ENCODE results near the gene CCS.
"Not testable (repeated sequence)": the region's sequence is repeated elsewhere in the genome, so short reads cannot be mapped to it uniquely, and the experiment has no call there.

The CCS gene

DNA sequence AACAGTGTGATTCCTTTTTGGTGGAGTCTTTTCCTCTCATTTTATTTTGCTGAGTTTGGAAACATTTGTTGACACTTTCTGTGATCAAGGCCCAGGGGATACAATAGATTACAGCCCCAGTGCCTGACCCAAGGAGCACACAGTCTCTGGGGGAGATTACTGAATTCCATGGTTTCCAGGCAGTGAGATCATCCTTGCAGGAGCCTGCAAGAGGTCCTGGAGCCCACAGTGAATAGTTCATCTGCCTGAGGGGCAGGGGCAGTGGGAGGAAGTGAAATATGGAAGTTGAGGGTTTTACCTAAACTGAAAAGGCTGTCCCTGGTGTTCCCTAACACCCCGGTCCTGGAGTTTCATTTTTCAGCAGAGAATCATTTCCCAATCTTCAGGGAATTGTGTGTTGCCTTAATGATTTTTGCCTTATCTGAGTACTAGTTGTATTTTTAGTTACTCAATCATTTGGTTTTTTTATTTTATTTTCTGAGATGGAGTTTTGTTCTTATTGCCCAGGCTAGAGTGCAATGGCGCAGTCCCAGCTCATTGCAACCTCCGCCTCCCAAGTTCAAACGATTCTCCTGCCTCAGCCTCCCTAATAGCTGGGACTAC is 7.7 kb downstream of the CCS start:
- TF ChIP-seq RARB (CRISPR knock-in tag; IDR thresholded peaks at IDR 0.05) (no peak), ZNF565 (CRISPR knock-in tag; conservative IDR thresholded peaks at IDR 0.05; ENCODE audit: low read depth) (no peak), CSDC2 (CRISPR knock-in tag; IDR thresholded peaks at IDR 0.05) (no peak), ESRRG (CRISPR knock-in tag; IDR thresholded peaks at IDR 0.05) (no peak), TCF4 (CRISPR knock-in tag; IDR thresholded peaks at IDR 0.05; ENCODE audit: borderline replicate concordance) (no peak), GLIS3 (CRISPR knock-in tag; IDR thresholded peaks at IDR 0.05) (no peak), BACH2 (CRISPR knock-in tag; IDR thresholded peaks at IDR 0.05; ENCODE audit: borderline replicate concordance) (no peak), ZFP30 (CRISPR knock-in tag; IDR thresholded peaks at IDR 0.05) (no peak), ZNF70 (CRISPR knock-in tag; IDR thresholded peaks at IDR 0.05) (no peak), PPARA (CRISPR knock-in tag; IDR thresholded peaks at IDR 0.05; ENCODE audit: borderline replicate concordance) (no peak)
- TF ChIP-seq, protein P1, sequence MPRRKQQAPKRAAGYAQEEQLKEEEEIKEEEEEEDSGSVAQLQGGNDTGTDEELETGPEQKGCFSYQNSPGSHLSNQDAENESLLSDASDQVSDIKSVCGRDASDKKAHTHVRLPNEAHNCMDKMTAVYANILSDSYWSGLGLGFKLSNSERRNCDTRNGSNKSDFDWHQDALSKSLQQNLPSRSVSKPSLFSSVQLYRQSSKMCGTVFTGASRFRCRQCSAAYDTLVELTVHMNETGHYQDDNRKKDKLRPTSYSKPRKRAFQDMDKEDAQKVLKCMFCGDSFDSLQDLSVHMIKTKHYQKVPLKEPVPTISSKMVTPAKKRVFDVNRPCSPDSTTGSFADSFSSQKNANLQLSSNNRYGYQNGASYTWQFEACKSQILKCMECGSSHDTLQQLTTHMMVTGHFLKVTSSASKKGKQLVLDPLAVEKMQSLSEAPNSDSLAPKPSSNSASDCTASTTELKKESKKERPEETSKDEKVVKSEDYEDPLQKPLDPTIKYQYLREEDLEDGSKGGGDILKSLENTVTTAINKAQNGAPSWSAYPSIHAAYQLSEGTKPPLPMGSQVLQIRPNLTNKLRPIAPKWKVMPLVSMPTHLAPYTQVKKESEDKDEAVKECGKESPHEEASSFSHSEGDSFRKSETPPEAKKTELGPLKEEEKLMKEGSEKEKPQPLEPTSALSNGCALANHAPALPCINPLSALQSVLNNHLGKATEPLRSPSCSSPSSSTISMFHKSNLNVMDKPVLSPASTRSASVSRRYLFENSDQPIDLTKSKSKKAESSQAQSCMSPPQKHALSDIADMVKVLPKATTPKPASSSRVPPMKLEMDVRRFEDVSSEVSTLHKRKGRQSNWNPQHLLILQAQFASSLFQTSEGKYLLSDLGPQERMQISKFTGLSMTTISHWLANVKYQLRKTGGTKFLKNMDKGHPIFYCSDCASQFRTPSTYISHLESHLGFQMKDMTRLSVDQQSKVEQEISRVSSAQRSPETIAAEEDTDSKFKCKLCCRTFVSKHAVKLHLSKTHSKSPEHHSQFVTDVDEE (CRISPR knock-in tag; IDR thresholded peaks at IDR 0.05), result no peak
- TF ChIP-seq, protein P2, sequence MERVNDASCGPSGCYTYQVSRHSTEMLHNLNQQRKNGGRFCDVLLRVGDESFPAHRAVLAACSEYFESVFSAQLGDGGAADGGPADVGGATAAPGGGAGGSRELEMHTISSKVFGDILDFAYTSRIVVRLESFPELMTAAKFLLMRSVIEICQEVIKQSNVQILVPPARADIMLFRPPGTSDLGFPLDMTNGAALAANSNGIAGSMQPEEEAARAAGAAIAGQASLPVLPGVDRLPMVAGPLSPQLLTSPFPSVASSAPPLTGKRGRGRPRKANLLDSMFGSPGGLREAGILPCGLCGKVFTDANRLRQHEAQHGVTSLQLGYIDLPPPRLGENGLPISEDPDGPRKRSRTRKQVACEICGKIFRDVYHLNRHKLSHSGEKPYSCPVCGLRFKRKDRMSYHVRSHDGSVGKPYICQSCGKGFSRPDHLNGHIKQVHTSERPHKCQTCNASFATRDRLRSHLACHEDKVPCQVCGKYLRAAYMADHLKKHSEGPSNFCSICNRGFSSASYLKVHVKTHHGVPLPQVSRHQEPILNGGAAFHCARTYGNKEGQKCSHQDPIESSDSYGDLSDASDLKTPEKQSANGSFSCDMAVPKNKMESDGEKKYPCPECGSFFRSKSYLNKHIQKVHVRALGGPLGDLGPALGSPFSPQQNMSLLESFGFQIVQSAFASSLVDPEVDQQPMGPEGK (CRISPR knock-in tag; IDR thresholded peaks at IDR 0.05; ENCODE audit: borderline replicate concordance), result no peak
- ATAC-seq, result no peak

DNA sequence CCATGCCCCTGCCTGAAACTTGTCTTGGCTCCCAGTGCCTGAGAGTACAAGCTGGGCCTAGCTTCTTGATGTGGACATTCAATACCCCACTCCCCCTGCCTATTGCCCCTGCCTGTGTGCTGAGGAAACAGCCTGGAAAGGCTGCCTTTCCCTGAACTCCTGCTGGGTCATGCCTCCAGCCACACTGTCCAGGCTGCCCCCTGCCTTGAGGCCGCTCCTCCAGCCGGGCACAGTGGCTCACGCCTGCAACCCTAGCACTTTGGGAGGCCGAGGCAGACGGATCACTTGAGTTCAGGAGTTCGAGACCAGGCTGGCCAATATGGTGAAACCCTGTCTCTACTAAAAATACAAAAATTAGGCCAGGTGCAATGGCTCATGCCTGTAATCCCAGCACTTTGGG is 10.1 kb downstream of the CCS start:
- TF ChIP-seq ZNF8 (CRISPR knock-in tag; IDR thresholded peaks at IDR 0.05) (no peak), TOX (CRISPR knock-in tag; IDR thresholded peaks at IDR 0.05; ENCODE audit: borderline replicate concordance) (no peak), ZFP3 (CRISPR knock-in tag; IDR thresholded peaks at IDR 0.05) (no peak), ZNF70 (CRISPR knock-in tag; IDR thresholded peaks at IDR 0.05) (no peak), PPARA (CRISPR knock-in tag; IDR thresholded peaks at IDR 0.05; ENCODE audit: borderline replicate concordance) (no peak), OSR1 (CRISPR knock-in tag; IDR thresholded peaks at IDR 0.05) (no peak), SNAI2 (CRISPR knock-in tag; IDR thresholded peaks at IDR 0.05) (no peak)
- TF ChIP-seq, protein P3, sequence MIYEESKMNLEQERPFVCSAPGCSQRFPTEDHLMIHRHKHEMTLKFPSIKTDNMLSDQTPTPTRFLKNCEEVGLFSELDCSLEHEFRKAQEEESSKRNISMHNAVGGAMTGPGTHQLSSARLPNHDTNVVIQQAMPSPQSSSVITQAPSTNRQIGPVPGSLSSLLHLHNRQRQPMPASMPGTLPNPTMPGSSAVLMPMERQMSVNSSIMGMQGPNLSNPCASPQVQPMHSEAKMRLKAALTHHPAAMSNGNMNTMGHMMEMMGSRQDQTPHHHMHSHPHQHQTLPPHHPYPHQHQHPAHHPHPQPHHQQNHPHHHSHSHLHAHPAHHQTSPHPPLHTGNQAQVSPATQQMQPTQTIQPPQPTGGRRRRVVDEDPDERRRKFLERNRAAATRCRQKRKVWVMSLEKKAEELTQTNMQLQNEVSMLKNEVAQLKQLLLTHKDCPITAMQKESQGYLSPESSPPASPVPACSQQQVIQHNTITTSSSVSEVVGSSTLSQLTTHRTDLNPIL (CRISPR knock-in tag; IDR thresholded peaks at IDR 0.05; ENCODE audit: low read depth), result no peak
- TF ChIP-seq, protein P4, sequence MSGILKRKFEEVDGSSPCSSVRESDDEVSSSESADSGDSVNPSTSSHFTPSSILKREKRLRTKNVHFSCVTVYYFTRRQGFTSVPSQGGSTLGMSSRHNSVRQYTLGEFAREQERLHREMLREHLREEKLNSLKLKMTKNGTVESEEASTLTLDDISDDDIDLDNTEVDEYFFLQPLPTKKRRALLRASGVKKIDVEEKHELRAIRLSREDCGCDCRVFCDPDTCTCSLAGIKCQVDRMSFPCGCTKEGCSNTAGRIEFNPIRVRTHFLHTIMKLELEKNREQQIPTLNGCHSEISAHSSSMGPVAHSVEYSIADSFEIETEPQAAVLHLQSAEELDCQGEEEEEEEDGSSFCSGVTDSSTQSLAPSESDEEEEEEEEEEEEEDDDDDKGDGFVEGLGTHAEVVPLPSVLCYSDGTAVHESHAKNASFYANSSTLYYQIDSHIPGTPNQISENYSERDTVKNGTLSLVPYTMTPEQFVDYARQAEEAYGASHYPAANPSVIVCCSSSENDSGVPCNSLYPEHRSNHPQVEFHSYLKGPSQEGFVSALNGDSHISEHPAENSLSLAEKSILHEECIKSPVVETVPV (CRISPR knock-in tag; IDR thresholded peaks at IDR 0.05), result no peak
- TF ChIP-seq, protein P1 (CRISPR knock-in tag; IDR thresholded peaks at IDR 0.05), result no peak
- ATAC-seq, result no peak

DNA sequence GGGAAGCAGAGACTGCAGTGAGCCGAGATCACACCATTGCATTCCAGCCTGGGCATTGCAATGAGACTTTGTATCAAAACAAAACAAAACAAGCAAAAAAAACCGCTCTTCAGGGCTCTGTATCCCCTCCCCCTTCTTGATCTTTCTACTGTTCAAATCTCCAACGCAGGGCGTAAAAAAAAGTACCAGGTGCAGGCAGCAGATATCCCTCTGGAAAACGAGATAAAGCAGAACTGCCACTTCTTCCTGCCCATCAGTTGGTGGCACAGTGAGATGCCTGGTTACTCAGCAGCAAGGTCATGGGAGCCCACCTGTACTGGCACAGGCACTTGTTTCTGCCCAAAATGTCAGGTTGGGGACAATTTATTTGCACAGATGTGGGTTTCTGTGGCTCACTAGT is 11.2 kb downstream of the CCS start:
- TF ChIP-seq ZNF565 (CRISPR knock-in tag; conservative IDR thresholded peaks at IDR 0.05; ENCODE audit: low read depth), result no peak
- TF ChIP-seq ISL1 (CRISPR knock-in tag; IDR thresholded peaks at IDR 0.05), result no peak
- no peak for TF ChIP-seq OSR1 (CRISPR knock-in tag; IDR thresholded peaks at IDR 0.05)
- TF ChIP-seq ZFP30 (CRISPR knock-in tag; IDR thresholded peaks at IDR 0.05), result no peak
- TF ChIP-seq, protein P5, sequence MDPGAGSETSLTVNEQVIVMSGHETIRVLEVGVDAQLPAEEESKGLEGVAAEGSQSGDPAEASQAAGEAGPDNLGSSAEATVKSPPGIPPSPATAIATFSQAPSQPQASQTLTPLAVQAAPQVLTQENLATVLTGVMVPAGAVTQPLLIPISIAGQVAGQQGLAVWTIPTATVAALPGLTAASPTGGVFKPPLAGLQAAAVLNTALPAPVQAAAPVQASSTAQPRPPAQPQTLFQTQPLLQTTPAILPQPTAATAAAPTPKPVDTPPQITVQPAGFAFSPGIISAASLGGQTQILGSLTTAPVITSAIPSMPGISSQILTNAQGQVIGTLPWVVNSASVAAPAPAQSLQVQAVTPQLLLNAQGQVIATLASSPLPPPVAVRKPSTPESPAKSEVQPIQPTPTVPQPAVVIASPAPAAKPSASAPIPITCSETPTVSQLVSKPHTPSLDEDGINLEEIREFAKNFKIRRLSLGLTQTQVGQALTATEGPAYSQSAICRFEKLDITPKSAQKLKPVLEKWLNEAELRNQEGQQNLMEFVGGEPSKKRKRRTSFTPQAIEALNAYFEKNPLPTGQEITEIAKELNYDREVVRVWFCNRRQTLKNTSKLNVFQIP (CRISPR knock-in tag; IDR thresholded peaks at IDR 0.05; ENCODE audit: borderline replicate concordance, low read depth), result no peak
- TF ChIP-seq, protein P4 (CRISPR knock-in tag; IDR thresholded peaks at IDR 0.05), result no peak
- no peak for TF ChIP-seq ZFP3 (CRISPR knock-in tag; IDR thresholded peaks at IDR 0.05)
- no peak for TF ChIP-seq SNAI2 (CRISPR knock-in tag; IDR thresholded peaks at IDR 0.05)
- no peak for TF ChIP-seq ZNF70 (CRISPR knock-in tag; IDR thresholded peaks at IDR 0.05)
- TF ChIP-seq ESRRG (CRISPR knock-in tag; IDR thresholded peaks at IDR 0.05), result no peak
- TF ChIP-seq RARB (CRISPR knock-in tag; IDR thresholded peaks at IDR 0.05), result no peak
- ATAC-seq, result no peak

DNA sequence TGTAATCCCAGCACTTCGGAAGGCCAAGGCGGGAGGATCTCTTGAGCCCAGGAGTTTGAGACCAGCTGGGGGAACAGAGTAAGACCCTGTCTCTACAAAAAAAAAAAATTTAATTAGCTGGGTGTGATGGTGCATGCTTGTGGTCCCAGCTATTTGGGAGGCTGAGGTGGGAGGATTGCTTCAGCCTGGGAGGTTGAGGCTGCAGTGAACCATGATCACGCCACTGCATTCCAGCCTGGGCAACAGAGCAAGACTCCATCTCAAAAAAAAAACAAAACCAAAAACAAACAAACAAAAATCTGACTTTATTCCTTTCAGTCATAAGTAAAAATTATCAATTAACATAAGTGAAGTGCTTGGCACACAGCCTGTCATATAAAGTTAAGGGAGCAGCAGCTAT is 13.6 kb downstream of the CCS start:
- ATAC-seq, result not testable (repeated sequence)

Data from SK-N-SH treated with all-trans-retinoic acid at 6 μM for 48 hours (cell line).